Esophagus squamous epithelium (tissue), 4 donors: ENCODE data around the gene ULK4.
A peak's percentile ranks its signal among the peaks of the same experiment; 100 is the strongest.

Experiments
- CTCF ChIP-seq, 6 experiments: fragments of 450-650 bp in 4 of 6; fragments of 200-600 bp in 2 of 6; sonication (generic) in 2 of 6; IDR thresholded peaks; one replicate each; pipeline ENCODE4 v1.5.1; 2016 to 2019; ENCODE audit warnings: antibody characterized with exemption in 6 of 6, mild to moderate bottlenecking in 4 of 6, moderate library complexity in 4 of 6
- POLR2A ChIP-seq, 4 donors: fragments of 450-650 bp; IDR thresholded peaks; one replicate each; pipeline ENCODE4 v1.6.1; 2017; ENCODE audit warnings: antibody characterized with exemption in 4 of 4, mild to moderate bottlenecking in 4 of 4, moderate library complexity in 3 of 4

- TF ChIP-seq CTCF (IDR thresholded peaks at IDR 0.05), result peak in 1 of 6 experiments; percentile 3
- no peak for TF ChIP-seq POLR2A (IDR thresholded peaks at IDR 0.05)
These were observed 387.0 kb downstream of the ULK4 start for GRCh38 chr3:41574900-41575299.
